ENCODE data around the gene TCF7L2.

TCF7L2 gene

GRCh38 chr10:112963835-112964234 lies 13.8 kb downstream of the TCF7L2 start:
- in situ Hi-C loops (cut with MboI; ENCODE audit: low sequenced_read_pairs), result no loop called here

GRCh38 chr10:112964482-112964881 lies 14.4 kb downstream of the TCF7L2 start:
- in situ Hi-C loops (cut with MboI; ENCODE audit: low sequenced_read_pairs), result no loop called here

- in situ Hi-C loops (cut with MboI; ENCODE audit: low sequenced_read_pairs), result no loop called here
Observed at GRCh38 chr10:112966194-112966855, 16.3 kb downstream of the TCF7L2 start.

GRCh38 chr10:112967200-112967599 lies 17.2 kb downstream of the TCF7L2 start:
- in situ Hi-C loops (cut with MboI; ENCODE audit: low sequenced_read_pairs), result no loop called here

- in situ Hi-C loops (cut with MboI; ENCODE audit: low sequenced_read_pairs), result no loop called here
Observed at GRCh38 chr10:112969131-112969530, 19.1 kb downstream of the TCF7L2 start.

- in situ Hi-C loops (cut with MboI; ENCODE audit: low sequenced_read_pairs), result no loop called here
Observed at GRCh38 chr10:112969542-112969941, 19.5 kb downstream of the TCF7L2 start.

GRCh38 chr10:112970021-112970420 lies 20.0 kb downstream of the TCF7L2 start:
- in situ Hi-C loops (cut with MboI; ENCODE audit: low sequenced_read_pairs), result no loop called here

GRCh38 chr10:112972606-112973005 lies 22.6 kb downstream of the TCF7L2 start:
- in situ Hi-C loops (cut with MboI; ENCODE audit: low sequenced_read_pairs), result no loop called here

GRCh38 chr10:112973046-112973445 lies 23.0 kb downstream of the TCF7L2 start:
- in situ Hi-C loops (cut with MboI; ENCODE audit: low sequenced_read_pairs), result no loop called here

- in situ Hi-C loops (cut with MboI; ENCODE audit: low sequenced_read_pairs), result no loop called here
Observed at GRCh38 chr10:112973805-112974204, 23.8 kb downstream of the TCF7L2 start.

- in situ Hi-C loops (cut with MboI; ENCODE audit: low sequenced_read_pairs), result no loop called here
Observed at GRCh38 chr10:112977426-112977898, 27.4 kb downstream of the TCF7L2 start.

GRCh38 chr10:112979927-112980326 lies 29.9 kb downstream of the TCF7L2 start:
- in situ Hi-C loops (cut with MboI; ENCODE audit: low sequenced_read_pairs), result no loop called here

GRCh38 chr10:112980937-112981336 lies 30.9 kb downstream of the TCF7L2 start:
- in situ Hi-C loops (cut with MboI; ENCODE audit: low sequenced_read_pairs), result no loop called here

- in situ Hi-C loops (cut with MboI; ENCODE audit: low sequenced_read_pairs), result no loop called here
Observed at GRCh38 chr10:112981553-112981952, 31.5 kb downstream of the TCF7L2 start.

GRCh38 chr10:112983444-112984056 lies 33.5 kb downstream of the TCF7L2 start:
- in situ Hi-C loops (cut with MboI; ENCODE audit: low sequenced_read_pairs), result no loop called here

- in situ Hi-C loops (cut with MboI; ENCODE audit: low sequenced_read_pairs), result no loop called here
Observed at GRCh38 chr10:112984756-112985155, 34.7 kb downstream of the TCF7L2 start.

GRCh38 chr10:112985690-112986543 lies 35.9 kb downstream of the TCF7L2 start:
- in situ Hi-C loops (cut with MboI; ENCODE audit: low sequenced_read_pairs), result no loop called here

- in situ Hi-C loops (cut with MboI; ENCODE audit: low sequenced_read_pairs), result no loop called here
Observed at GRCh38 chr10:112986544-112987190, 36.6 kb downstream of the TCF7L2 start.

- in situ Hi-C loops (cut with MboI; ENCODE audit: low sequenced_read_pairs), result no loop called here
Observed at GRCh38 chr10:112988839-112989406, 38.9 kb downstream of the TCF7L2 start.

- in situ Hi-C loops (cut with MboI; ENCODE audit: low sequenced_read_pairs), result no loop called here
Observed at GRCh38 chr10:112989826-112990225, 39.8 kb downstream of the TCF7L2 start.

GRCh38 chr10:112990271-112990670 lies 40.2 kb downstream of the TCF7L2 start:
- in situ Hi-C loops (cut with MboI; ENCODE audit: low sequenced_read_pairs), result no loop called here

Data from HL-60/S4 treated with phorbol 12-myristate 13-acetate at 8.2 ng/mL for 4 days and 3 days (cell line).